Retina (tissue), 1 donor: ENCODE measurements around the gene ACTR3.
"Not testable (repeated sequence)": the region's sequence is repeated elsewhere in the genome, so short reads cannot be mapped to it uniquely, and the experiment has no call there.

Source experiments
- DNase-seq: peaks from one replicate; pipeline ENCODE4 v3.0.0-alpha.2; 2016

Gene ACTR3

DNA sequence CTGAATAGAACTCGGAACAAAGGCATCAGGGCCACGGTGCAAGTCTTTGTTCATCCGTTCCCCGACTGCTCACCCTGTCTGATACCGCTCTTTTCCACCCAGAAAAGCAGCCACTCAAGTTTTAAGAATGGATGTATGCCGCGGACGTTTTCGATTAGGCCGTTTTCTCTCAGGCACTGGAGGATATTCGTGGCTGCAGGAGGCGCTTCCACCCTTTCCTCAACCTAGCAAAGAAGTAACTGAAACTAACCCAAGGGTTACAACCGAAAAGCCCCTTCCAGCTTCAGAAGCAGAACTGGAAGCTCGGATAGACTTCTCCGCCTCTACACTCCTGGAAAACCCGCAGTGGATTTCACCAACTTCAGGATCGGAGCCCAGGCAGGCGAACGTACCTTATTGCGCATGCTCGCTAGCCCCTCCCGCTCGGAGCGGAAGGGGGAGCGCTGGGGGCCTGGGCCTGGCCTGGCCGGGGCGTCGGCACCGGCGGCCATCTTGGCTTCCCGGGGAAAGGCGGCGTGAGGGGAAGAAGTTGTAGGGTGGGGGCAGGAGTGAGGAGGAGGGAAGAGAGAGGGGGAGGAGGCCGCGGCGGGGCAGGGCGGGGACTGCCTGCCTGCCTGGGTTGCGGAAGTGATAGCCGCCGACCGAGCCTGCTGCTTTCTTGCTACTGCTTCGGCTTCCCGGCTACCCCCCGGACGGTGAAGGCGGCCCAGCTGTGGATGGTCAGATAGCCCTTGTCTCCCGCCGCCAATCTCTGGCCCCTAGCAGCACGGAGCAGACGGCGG is at the start of gene ACTR3:
ACTR3 (plus strand) TSS at position 619 of the 782 bp plus-strand sequence. CDS start 191 bp downstream, outside the sequence.
- peak; percentile 99 for DNase-seq

DNA sequence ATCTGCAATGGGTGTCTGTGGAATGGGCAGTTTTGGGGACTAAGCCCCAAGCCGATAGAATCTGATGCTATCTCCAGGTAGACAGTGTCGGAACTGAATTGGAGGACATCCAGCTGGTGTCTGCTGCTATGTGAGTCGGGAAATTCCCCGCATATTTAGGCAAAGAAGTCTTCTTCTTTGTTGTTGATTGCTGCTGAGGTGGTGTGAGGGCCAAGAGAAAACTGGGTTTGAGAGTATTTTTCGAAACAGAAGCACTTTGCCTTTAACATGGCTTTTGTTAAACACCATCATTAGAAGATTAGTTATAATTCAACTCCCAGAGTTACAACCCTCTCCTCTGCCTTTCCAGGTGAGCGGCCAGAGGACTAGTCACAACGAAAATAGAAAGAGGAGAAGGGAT is 49.4 kb upstream of the ACTR3 start:
- no peak for DNase-seq

DNA sequence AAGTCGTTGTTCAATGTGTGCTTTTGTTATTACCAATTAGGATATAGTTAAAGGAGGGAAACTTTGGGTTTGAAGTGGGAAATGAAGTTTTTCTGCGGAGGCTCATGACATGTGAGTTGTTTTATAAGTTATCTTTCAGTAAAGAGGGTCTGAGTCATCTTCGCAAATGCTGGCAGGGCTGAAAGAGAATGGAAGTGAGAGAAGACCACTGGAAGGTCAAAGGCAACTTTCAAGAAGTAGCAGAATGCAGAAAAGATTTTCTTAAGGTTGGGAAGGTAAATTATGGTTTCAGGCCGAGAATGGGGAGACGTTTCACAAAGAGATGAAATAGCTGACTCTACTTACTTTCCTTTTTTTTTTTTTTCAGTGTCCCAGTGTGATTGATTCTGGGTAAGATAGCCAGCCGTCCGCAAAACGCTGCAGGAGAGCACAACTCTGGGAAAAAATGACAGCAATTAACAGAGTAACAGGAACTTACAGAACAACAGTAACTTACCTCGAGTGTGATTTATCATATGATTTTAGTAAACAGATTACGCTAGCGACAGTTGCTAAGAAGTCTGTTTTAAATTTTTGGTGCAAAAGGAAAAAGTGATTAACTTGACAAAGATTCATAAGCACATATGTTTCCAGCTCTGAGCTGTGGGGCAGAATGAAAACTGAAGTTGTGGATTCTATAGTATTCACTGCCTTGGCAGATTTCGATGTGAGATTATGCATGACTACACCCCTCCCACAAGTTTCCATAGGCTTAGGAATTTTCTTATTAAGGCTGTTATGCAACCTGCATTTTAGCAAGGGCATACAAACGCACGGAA is 46.8 kb upstream of the ACTR3 start:
- no peak for DNase-seq

DNA sequence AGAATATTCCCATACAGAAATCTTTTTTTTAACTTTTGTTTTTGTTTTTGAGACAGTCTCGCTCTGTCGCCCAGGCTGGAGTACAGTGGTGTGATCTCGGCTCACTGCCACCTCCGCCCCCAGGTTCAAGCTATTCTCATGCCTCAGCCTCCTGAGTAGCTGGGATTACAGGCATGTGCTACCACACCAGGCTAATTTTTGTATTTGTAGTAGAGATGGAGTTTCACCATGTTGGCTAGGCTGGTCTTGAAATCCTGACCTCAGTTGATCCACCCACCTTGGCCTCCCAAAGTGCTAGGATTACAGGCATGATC is 46.2 kb upstream of the ACTR3 start:
- DNase-seq = not testable (repeated sequence)

DNA sequence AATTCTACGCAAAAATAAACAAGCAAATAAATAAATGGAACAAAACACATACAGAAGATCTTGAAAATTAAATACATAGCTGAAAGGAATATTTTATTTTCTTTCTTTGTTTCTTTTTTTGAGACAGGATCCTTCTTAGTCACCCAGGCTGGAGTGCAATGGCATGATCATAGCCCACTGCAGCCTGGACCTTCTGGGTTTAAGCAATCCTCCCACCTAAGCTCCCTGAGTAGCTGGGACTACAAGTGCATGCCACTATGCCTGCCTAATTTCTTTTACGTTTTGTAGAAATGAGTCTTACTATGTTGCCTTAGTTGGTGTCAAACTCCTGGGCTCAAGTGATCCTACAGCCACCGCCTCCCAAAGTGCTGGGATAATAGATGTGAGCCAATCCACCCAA is 44.6 kb upstream of the ACTR3 start:
- no peak for DNase-seq

DNA sequence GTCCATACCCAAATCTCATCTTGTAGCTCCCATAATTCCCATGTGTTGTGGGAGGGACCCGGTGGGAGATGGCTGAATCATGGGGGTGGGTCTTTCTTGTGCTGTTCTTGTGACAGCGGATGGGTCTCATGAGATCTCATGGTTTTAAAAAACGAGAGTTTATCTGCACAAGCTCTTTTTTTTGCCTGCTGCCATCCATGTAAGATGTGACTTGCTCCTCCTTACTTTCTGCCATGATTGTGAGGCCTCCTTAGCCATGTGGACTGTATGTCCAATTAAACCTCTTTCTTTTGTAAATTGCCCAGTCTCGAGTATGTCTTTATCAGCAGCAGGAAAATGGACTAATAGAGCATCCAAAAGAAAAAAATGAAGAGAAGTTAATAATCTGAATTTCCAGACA is 44.1 kb upstream of the ACTR3 start:
- not testable (repeated sequence) for DNase-seq

DNA sequence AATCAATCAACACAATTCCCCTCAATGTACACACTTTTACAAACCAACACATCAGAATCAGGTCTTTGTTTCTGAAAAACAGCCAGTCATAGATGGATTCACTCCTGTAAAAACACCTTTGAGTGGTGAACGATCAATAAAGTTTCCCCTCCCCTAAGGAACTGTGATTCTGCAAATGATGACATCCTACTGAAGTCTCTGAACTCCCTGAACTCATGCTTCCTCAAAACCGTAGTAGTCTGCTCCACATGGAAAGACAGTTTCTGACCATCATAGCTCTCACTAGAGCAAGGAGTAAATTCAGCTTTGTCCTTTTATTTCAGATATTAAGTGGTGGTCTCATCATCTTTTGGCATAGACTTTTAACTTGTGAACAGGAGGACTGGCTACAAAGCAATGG is 43.5 kb upstream of the ACTR3 start:
- no peak for DNase-seq

DNA sequence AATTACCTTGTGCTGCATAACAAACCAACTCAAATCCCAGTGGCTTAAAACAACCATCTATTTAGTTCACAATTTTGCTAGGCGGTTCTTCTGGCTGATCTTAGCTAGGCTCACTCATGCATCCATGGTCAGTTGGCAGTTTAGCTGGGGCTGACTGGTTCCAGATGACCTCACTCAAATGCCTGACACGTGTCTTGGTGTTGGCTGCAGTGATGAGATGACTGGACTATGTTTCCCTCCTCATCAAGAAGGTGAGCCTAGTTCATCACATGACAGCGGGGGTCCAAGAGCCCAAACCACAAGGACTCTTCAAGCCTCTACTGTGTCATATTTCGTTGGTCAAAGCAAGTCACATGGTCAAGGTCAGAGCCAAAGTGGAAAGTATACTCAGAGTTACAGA is 42.7 kb upstream of the ACTR3 start:
- DNase-seq = no peak

DNA sequence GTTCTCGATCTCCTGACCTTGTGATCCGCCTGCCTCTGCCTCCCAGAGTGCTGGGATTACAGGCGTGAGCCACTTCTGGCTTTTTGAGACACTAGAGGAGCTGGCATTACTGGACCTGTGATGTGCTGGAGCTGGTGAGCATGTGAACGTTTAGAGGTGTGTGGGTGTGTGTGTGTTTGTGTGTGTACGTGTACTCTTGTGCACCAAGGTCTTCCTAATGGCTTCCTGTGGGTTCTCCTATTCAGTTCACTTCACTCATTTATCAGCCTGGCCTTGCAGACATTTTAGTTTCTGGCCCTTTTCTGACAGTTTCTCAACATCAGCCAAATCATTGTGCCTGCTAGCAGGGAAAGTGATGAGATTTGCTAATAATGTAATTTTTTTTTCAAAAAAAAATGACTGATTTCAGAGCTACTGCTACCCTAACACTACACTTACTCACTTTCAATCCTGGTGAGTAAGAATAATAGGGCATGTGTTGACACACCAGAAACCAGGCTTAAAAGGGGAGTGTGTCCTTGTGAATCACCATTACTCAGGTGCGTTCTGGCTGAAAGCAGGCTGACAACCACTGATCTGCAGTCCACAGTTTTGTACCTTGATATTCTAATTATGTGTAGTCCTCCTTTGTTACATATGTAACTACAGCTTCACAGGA is 41.0 kb upstream of the ACTR3 start:
- DNase-seq = no peak

DNA sequence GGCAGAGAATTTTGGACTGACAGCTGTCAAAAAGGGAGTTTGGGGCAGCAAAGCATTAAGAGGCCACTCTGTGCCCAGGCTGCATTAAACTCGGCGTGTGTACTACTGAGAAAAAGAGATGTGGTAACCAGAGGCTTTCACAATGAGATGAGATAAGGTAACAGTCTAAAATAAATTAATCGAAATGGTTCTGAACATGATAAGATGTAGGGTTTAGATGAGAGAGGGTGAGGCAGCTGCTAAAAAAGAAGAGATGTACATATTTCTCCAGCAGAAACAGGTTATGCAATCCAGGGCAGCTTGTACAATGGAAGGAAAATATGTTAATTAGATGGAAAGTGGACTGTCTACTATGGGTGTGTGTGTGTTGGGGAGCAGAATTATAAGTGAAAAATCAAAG is 39.2 kb upstream of the ACTR3 start:
- DNase-seq = no peak

DNA sequence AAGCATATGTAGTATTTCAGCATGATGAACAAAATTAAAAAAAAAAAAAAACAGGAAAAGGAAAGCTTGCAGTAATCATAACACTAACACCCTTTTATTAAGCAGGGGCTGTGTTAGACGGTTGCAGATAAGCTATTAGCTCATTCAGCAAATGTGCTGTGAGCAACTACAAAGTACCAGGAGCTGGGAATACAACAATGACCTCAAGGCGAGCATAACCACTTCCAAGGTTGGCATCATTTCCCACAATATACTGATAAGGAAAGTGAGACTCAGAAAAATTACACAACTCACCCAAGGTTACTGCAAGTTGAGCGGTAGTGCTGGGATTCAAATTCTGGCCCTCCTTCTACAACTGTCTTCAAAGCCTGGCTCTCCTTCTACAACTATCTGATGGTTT is 38.2 kb upstream of the ACTR3 start:
- no peak for DNase-seq

DNA sequence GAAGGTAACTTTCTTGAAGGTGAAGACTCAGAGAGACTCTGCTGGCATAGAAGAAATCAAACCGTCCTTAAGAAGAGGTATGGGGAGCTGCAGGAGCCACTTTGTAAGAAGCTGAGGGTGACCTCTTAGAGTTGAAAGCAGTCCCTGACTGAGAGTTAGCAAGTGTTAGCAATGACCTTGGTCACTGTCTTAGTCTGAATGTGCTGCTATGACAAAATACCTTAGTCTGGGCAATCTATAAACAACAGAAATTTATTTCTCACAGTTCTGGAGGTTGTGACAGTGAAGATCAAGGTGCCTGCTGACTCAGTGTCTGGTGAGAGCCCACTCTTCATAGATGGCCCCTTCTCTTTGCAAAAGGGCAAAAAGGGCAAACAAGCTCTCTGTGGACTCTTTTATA is 35.7 kb upstream of the ACTR3 start:
- DNase-seq = no peak

DNA sequence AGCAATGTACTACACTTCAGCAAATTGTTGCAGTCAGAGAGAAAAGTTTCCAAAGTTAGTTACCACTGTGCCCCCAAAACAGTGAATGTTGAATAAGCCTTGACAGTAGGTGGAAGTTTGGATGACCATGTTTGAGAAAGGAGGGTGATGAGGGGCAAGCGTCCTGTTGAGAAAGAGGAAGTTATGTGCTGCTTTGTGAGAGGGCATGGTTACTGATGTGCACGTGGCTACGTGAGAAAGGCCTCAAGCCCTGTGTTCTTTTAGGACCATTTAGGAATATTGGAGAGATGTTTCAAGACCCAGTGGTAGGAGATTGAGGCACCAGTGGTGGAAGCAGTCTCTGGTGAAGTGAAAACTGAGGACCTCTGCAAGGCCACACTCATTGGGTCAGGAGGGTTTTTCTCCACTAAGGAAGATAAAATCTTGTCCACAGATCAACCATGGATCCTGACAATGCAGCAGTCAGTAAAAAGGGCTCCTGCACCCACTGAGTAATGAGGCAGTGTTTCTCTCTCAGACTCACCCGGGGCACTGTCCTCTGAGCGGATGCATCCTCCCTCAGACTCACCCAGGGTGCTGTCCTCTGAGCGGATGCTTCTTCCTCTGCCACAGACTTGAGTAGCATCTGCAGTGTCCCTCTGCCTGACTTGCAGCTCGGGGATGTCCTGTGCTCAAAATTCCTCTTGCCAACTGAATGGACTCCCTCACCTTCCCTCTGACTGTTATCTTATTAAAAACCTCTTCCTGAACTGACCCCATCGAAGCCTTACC is 34.7 kb upstream of the ACTR3 start:
- DNase-seq = no peak

DNA sequence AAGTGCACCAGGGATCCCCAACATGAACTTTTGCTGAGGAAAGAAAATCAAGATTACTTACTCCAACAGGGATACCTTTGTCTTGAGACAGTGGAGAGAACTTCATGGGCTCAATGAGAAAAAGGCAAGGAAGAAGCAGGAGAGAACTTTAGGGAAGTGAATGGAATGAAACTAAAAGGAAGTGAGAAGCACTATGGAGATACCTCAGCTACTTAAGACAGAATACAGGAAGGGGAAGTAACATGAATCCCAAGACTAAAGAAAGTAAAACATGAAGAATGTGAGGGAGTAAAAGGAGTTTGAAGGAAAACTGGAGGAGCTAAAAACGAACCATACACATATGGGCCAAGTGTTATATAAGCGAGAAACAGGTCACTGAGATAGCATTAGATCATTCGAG is 32.4 kb upstream of the ACTR3 start:
- no peak for DNase-seq

DNA sequence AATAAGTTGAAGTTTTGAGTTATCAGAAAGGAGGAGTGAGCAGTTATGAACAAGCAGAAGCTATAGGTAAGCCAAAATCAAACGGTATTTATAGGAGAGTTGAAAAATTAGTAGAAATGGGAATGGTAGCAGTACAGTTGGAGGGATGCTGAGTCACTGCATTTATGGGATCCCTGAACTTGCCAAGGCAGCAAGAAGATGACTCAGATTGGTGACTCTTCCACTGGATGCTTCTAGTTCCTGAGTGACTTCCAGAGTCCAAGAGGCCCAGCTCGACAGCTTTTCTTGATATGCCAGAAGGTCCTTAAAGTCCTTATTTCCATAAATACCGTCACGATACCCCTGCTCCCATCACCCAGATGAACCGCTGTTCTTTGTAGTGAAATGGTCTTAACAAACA is 31.1 kb upstream of the ACTR3 start:
- DNase-seq = no peak

DNA sequence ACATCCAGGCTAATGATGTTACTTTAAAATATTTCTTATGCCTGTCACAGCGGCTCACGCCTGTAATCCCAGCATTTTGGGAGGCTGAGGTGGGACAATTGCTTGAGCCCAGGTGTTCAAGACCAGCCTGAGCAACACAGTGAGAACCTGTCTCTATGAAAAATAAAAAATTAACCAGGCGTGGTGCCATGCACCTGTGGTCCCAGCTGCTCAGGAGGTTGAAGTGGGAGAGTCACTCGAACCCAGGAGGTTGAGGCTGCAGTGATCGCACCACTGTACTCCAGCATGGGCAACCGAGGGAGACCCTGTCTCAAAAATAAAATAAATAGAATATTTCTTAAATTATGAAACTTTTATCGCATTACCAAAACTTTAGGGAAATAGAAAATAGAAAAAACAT is 28.1 kb upstream of the ACTR3 start:
- no peak for DNase-seq

DNA sequence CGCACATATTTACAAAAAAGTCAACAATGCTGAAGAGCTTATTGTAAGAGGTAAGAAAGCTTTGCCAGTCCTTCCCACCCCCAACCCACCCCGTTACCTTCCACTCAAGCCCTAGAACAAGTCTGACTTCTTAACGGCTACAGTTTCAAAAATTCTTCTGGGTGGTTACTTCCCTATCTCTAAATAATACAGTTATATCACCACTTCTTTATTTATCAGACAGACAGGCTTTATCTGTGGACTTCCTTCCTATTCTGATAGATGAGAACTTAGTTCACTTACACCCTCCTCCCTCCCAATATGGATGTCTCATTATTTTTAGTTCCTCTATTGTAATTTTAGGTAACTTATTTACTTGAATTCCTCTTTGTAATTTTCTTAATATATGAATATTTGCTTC is 26.7 kb upstream of the ACTR3 start:
- no peak for DNase-seq

DNA sequence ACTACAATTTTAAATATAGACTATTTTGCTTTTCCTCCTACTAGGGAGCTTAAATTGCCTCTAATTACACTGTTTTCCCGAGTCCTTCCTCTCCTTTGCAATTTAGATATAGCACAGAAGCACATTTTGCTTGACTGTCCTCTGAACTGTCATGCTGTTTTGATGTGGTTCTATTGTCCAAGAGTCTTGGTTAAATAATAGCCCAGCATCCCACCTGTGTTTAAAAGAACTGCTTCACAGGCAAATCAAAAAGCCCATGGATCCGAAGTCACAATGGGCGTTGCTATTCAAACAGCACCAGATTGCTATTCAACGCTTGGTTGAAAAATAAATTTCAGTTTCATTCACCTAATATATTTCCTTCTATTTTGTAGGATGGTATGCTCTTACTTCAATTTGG is 22.3 kb upstream of the ACTR3 start:
- DNase-seq = no peak

DNA sequence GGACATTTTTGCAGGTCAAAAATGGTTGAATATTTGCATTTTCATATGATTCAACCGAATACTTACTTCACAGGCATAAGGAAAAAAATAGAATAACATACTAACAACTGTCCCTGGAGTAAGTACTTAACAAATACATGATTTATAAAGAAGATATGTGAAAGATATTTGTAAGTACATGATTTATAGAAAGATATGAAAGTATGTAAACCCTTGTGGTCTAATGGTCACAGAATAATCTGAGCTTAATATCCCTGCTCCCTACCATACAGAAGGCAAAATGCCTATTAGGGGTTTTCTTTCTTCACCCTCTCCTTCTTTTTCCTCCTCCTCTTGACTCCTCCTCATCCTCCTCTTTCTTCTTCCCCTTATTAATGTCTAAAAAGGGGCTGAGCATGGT is 20.6 kb upstream of the ACTR3 start:
- DNase-seq = no peak

DNA sequence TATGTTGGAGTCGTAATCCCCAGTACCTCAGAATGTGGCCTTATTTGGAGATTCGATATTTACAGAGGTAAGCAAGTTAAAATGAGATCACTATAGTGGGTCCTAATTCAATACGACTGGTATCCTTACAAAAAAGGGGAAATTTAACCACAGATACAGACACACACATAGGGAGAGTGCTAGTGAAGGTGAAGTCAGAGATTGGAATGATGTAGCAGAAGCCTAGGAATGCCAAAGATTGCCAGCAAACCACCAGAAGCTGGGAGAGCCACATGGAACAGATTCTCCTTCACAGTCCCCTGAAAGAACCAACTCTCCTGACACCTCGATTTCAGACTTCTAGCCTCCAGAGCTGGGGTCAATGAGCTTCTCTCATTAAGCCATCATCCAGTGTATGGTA is 17.7 kb upstream of the ACTR3 start:
- DNase-seq = no peak

DNA sequence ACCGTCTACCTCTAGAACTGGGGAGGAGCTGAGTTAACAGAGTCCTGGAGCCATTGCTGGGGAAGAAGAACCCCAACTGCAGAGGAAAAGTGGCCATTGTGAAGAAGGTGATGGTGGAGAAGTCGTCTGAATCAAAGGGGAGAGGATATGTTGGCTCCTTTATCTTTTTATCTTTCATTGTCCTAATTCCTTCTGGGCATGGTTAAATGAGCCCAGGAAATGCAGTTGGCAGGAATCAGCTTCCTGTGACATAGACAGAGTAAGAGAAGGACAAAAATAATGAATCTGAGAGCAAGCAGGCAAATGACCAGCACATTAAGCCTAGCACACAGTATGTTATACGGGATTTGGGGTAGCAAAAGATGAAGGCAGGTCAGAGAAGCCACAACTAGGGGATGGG is 16.0 kb upstream of the ACTR3 start:
- no peak for DNase-seq

DNA sequence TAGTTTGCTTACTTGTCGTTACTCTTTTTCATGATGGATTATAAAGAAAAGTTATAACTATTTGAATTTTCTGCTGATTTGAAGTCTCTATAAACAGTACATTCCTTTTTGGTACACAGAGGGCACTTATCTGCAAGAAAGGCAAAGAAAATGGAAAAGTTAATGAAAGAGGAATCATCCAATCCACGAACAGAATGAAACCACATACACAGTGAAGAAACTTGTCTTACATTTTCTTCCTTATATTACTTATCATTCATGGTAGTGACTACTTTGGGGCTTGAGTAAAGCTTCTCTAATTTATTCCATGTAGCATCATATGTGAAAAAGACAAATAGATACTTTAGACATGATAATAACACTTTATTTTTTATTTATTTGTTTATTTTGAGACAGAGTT is 14.8 kb upstream of the ACTR3 start:
- DNase-seq = no peak
